Skeletal muscle cell (primary cell): Measurements from ENCODE around the gene SP1.
"Not testable (repeated sequence)": the region's sequence is repeated elsewhere in the genome, so short reads cannot be mapped to it uniquely, and the experiment has no call there.

Source experiments
- DNase-seq: peaks from one replicate; pipeline ENCODE4 v3.0.0-alpha.2; 2010; ENCODE audit warnings: low read depth
- H3K4me3 ChIP-seq: 2 replicates; pipeline ENCODE4 v1.5.1; 2011; ENCODE audit warnings: low read depth, mild to moderate bottlenecking, control low read depth, low read length, moderate library complexity

SP1 gene

DNA sequence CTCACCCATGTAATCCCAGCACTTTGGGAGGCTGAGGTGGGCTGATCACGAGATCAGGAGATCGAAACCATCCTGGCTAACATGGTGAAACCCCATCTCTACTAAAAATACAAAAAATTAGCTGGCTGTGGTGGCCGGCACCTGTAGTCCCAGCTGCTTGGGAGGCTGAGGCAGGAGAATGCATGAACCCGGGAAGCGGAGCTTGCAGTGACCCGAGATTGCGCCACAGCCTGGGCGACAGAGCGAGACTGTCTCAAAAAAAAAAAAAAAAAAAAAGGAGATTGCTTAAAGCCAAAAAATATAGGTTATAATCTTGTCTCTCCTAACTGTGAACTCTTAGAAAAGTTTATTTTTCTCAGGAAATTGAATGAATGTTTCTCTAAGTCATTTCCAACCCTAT, 55.4 kb downstream of the SP1 start:
- not testable (repeated sequence) for DNase-seq

DNA sequence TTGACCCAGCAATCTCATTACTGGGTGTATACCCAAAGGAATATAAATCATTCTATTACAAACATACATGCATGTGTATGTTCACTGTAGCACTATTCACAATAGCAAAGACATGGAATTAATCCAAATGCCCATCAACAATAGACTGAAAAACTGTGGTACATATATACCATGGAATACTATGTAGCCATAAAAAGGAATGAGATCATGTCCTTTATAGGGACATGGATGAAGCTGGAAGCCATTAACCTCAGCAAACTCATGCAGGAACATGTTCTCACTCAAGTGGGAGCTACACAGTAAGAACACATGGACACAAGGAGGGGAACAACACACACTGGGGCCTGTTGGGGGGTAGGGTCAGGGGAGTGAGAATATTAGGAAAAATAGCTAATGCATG, 59.6 kb downstream of the SP1 start:
- not testable (repeated sequence) for H3K4me3 ChIP-seq, DNase-seq

More for the DNA sequence above, 55.4 kb downstream of the SP1 start:
- H3K4me3 ChIP-seq = not testable (repeated sequence)

- peak; percentile 98 for DNase-seq
- H3K4me3 ChIP-seq = peak within 1 kb of the TSS; percentile 56
Measured at GRCh38 chr12:53441040-53441833, 61.3 kb downstream of the SP1 start, which contains the start of gene PRR13. TSS of gene PRR13 (plus strand) at chr12:53441734. CDS start at chr12:53442715, 981 bp downstream.

DNA sequence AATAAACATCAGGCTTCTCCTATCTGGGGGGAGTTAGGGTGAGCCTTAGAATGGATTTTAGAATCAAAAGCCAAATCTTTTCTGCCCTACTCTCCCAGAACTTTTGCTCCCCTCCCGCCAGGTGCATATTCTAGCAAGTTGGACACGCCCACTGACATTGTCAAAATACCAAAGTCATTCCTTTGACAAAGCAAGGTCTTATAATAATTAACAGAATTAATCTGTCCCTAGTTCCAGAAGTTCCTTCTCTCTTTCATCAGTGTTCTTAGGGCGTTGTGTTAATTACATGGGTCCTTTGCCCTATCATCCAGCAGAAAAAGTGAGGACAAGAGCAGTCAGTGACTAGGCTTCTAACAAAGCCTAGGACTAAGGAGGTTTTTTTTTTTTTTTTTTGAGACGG, 64.0 kb downstream of the SP1 start:
- DNase-seq = no peak
- no peak overlapping the region for H3K4me3 ChIP-seq

GRCh38 chr12:53444593-53445325, 64.8 kb downstream of the SP1 start:
- H3K4me3 ChIP-seq, DNase-seq: not testable (repeated sequence)

GRCh38 chr12:53450936-53451335, 71.0 kb downstream of the SP1 start:
- no peak for DNase-seq
- H3K4me3 ChIP-seq = no peak overlapping the region

DNA sequence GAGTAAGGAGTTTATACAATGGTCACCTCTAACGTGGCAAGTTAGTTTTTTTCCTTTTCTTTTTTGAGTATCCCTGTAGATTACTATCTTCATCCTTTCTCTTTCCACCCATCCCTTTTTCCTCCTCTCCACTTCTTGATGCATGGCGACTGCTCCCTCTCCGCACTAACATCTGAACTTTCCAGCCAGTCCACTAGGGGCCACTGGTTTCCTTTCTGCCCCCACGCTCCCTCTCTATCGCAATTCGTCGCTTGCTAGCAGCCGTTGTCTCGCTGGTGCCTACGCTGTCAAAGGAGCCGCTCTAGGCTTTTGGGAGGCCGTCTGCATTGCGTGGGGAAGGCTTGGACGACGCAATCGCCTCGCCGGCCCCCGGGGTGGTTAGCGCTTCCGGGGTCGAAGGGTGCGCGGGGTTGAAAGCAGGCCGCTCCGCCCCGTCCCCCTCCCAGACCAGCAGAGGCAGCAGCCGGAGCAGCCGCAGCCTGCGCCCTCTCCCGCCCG, 71.7 kb downstream of the SP1 start, which contains the start of gene PCBP2:
TSS of gene PCBP2 (plus strand) at position 442 of the 498 bp plus-strand sequence. CDS start 2,699 bp downstream, outside the sequence.
- peak within 1 kb of the TSS; percentile 89 for H3K4me3 ChIP-seq
- peak; percentile 99 for DNase-seq

- peak; percentile 49 for DNase-seq
- H3K4me3 ChIP-seq = peak overlapping the region; percentile 89
Measured at GRCh38 chr12:53452159-53453077, 72.4 kb downstream of the SP1 start.

DNA sequence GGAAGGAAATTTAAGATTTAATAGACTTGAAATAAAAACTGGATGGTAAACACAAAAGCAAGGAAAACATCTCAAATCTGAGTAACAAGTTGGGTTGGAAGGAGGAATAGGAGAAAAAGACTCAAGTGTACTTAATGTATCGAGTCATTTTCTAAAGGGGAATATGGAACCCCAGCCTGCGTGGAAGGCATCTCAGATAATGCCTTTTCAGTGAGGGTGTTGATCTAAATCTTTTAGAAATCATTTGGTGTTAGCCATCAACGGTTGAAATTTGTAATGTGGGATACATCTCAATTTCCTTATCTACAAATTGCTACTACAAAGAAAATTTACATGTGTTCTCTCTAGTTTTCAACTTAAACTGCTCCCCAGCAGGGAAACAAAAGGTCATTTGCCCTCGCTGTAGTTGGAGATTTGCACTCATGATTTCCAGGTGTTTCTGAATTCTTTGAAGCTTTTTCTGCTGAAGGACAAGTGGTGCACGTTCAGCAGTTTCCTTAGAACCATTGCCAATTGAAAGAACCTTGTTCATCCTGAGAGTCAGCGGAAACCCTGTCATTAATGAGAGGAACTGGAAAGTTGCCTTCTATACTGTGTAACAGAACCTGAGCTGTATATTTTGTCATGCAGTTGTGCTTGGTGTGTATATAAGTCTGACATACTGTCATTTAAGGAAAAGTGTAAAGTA, 74.1 kb downstream of the SP1 start:
- H3K4me3 ChIP-seq = peak overlapping the region; percentile 89
- DNase-seq = no peak

GRCh38 chr12:53454707-53455106, 74.7 kb downstream of the SP1 start:
- no peak overlapping the region for H3K4me3 ChIP-seq
- DNase-seq = no peak

- DNase-seq = no peak
- H3K4me3 ChIP-seq = no peak overlapping the region
Measured at GRCh38 chr12:53456654-53457366, 76.8 kb downstream of the SP1 start.

DNA sequence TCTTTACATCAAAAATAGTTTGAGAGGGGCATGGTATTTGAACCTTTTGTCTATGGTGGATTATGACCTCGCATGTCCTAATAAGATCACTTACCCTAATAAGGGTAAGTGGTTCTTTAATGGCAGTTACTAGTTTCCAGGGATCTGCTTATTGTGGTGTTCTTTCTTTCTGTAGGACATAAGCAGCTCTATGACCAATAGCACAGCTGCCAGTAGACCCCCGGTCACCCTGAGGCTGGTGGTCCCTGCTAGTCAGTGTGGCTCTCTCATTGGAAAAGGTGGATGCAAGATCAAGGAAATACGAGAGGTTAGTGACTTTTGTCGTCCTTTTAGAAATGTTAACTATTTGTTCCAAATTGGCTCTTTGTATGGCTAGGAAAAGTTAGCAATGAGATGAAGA, 79.1 kb downstream of the SP1 start:
- DNase-seq = no peak
- no peak overlapping the region for H3K4me3 ChIP-seq

DNA sequence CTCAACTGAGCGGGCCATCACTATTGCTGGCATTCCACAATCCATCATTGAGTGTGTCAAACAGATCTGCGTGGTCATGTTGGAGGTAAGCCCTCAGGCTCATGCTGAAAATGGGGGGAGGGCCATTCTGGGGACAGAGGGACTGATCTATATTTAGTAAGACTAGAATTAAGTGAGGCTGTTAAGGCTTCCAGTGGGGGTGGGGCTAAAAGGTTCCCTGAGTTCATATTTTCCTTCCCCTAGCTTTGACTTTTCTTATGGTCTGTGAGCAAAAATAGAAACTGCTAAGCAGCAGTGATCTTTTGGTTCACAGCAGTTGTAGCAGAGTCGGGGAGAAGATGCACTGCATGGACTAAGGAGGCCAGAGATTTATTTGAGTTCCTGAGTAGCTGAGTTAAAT, 81.1 kb downstream of the SP1 start:
- H3K4me3 ChIP-seq = no peak overlapping the region
- DNase-seq = no peak

DNA sequence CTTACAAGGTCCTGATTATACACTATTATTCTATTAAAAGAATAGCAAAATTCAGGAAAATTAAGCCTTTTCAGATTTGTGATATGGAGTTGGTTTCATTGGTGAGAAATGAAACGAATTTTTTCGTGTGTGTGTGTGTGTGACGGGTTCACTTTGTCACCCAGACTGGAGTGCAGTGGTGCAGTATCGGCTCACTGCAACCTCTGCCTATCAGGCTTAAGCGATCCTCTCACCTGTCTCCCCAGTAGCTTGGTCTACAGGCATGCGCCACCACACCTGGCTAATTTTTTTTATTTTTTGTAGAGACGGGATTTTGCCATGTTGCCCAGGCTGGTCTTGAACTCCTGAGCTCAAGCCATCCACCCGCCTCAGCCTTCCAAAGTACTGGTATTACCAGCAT, 81.6 kb downstream of the SP1 start:
- no peak for DNase-seq
- H3K4me3 ChIP-seq = no peak overlapping the region

- no peak overlapping the region for H3K4me3 ChIP-seq
- no peak for DNase-seq
Measured at GRCh38 chr12:53462935-53463334, 83.0 kb downstream of the SP1 start.

DNA sequence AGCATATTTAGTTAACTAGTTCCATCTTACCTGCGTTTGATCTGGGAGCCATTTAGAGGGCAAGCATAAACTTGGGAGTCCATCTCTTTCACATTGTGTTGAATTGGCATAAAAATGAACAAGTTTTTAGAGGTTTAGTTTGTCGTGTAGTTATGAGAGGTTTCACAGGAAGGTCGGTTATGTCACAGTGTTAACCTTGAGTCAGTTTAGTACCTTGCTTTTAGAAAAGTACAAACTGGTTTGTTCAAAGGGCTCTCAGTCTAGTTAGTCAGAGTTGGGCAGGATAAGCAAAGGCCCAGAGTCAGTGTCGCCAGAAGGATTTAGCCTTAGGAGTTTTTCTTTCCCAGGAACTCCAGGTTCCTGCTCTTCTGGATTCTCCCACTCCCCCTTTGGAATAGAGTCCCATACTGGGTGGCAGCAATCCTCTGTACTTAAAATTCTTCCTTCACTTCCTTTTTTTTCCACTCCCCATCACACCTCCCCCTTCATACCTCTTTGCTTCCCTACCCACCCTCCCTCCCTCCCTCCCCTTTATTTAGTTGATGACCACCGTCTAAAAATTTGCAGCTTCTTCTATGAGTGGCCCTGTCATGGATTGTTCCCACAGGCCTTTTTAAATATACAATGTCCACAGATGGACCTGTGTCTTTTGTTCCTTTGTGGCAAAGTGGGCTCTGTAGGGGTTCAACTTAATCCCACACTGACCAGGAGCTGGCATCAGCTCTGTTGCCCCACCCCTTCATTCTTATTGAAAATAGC, 84.0 kb downstream of the SP1 start:
- DNase-seq = no peak
- no peak overlapping the region for H3K4me3 ChIP-seq

GRCh38 chr12:53464685-53465418, 84.9 kb downstream of the SP1 start:
- no peak overlapping the region for H3K4me3 ChIP-seq
- no peak for DNase-seq
